ENCODE data around the gene WFIKKN1. TPM values are rescaled to one million over a fixed set of nuclear protein-coding genes. Genes with fewer than 3 reads are reported as not detected.

The WFIKKN1 gene
- total and polyA plus RNA-seq, 5 donors from 2014 or later: 0.22 TPM; not detected in 4

DNA sequence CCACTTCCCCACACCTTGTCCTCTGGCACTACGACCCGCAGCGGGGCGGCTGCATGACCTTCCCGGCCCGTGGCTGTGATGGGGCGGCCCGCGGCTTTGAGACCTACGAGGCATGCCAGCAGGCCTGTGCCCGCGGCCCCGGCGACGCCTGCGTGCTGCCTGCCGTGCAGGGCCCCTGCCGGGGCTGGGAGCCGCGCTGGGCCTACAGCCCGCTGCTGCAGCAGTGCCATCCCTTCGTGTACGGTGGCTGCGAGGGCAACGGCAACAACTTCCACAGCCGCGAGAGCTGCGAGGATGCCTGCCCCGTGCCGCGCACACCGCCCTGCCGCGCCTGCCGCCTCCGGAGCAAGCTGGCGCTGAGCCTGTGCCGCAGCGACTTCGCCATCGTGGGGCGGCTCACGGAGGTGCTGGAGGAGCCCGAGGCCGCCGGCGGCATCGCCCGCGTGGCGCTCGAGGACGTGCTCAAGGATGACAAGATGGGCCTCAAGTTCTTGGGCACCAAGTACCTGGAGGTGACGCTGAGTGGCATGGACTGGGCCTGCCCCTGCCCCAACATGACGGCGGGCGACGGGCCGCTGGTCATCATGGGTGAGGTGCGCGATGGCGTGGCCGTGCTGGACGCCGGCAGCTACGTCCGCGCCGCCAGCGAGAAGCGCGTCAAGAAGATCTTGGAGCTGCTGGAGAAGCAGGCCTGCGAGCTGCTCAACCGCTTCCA is 2.7 kb downstream of the WFIKKN1 start:
- Mint-ChIP-seq H3K4me3 (peak overlapping the region in 1 of 4 donors; percentile 7), H3K4me1 (peaks cover 0 to 12% (median 4%) of the 10 kb centered on the region in 4 donors), H3K27me3 (peaks cover 8% of the 10 kb centered on the region), H3K9me3 (peaks cover 0 to 3% (median 0%) of the 10 kb centered on the region in 7 donors), H3K27ac (no peak overlapping the region), H3K36me3 (no peaks in the 10 kb centered on the region)
- Histone ChIP-seq H3K4me3 (ENCODE audit: low read depth, low read length) (no peak overlapping the region), H3K27ac (ENCODE audit: insufficient read depth, low read length, poor library complexity, severe bottlenecking) (no peak overlapping the region), H3K27me3 (ENCODE audit: control insufficient read depth, insufficient read depth, low read length) (no peaks in the 10 kb centered on the region), H3K9me3 (ENCODE audit: control insufficient read depth in 2 of 2, low read length in 2 of 2) (peaks cover 0 to 4% of the 10 kb centered on the region in 2 experiments), H3K36me3 (ENCODE audit: control insufficient read depth, insufficient read depth, low read length) (no peaks in the 10 kb centered on the region), H3K4me1 (ENCODE audit: control insufficient read depth, insufficient read depth, low read length, poor library complexity, severe bottlenecking) (peaks cover 21% of the 10 kb centered on the region)
- no peak for DNase-seq
- no peak for ATAC-seq (ENCODE audit: low read depth in 2 of 2)

DNA sequence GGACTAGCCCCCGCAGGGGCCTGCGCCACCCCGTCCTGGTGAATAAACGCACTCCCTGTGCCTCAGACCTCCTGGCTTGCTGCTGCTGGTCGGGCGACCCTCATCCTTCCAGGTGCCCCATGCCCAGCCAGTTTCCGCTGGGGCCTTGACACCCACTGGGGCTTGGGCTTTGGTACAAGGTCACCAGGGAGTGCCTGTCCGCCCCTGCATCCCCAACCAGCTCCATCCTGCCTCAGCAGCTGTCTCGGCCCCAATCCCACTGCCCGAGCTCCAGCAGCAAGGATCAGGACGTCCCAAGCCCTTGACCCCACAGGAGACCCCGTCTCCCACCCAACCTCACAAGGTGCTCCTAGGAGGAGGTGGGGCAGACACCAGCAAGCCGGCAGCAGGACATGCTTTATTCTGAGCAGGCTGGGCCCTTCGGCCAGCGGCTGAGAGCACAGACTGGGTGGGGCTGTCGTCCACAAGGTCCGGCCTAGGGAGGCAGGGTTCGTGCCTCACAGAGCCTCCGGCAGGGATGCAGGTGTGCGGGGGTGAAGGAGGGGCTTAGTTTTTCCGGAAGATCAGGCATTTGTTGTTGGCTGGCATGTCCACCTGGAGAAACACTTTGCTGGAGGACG is 3.4 kb downstream of the WFIKKN1 start:
- Histone ChIP-seq H3K9me3 (ENCODE audit: control insufficient read depth in 2 of 2, low read length in 2 of 2) (peaks cover 0 to 4% of the 10 kb centered on the region in 2 experiments), H3K36me3 (ENCODE audit: control insufficient read depth, insufficient read depth, low read length) (no peaks in the 10 kb centered on the region), H3K27me3 (ENCODE audit: control insufficient read depth, insufficient read depth, low read length) (no peaks in the 10 kb centered on the region), H3K27ac (ENCODE audit: insufficient read depth, low read length, poor library complexity, severe bottlenecking) (no peak overlapping the region), H3K4me3 (ENCODE audit: low read depth, low read length) (no peak overlapping the region), H3K4me1 (ENCODE audit: control insufficient read depth, insufficient read depth, low read length, poor library complexity, severe bottlenecking) (peaks cover 21% of the 10 kb centered on the region)
- Mint-ChIP-seq H3K36me3 (no peaks in the 10 kb centered on the region), H3K4me1 (peaks cover 0 to 12% (median 4%) of the 10 kb centered on the region in 4 donors), H3K9me3 (peaks cover 0 to 3% (median 0%) of the 10 kb centered on the region in 7 donors), H3K27ac (no peak overlapping the region), H3K4me3 (peak overlapping the region; percentile 56 to 95 (median 74)), H3K27me3 (peaks cover 8% of the 10 kb centered on the region)
- ATAC-seq (ENCODE audit: low read depth in 2 of 2) (no peak), DNase-seq (no peak)

GRCh38 chr16:634996-635395 is 4.2 kb downstream of the WFIKKN1 start:
- H3K4me1 Mint-ChIP-seq: peaks cover 0 to 12% (median 4%) of the 10 kb centered on the region in 4 donors
- H3K27ac Mint-ChIP-seq: no peak overlapping the region
- H3K4me3 Mint-ChIP-seq: peak overlapping the region; percentile 47 to 95 (median 72)
- Histone ChIP-seq H3K27ac (ENCODE audit: insufficient read depth, low read length, poor library complexity, severe bottlenecking) (no peak overlapping the region), H3K9me3 (ENCODE audit: control insufficient read depth in 2 of 2, low read length in 2 of 2) (peaks cover 0 to 4% of the 10 kb centered on the region in 2 experiments), H3K4me3 (ENCODE audit: low read depth, low read length) (no peak overlapping the region), H3K36me3 (ENCODE audit: control insufficient read depth, insufficient read depth, low read length) (no peaks in the 10 kb centered on the region), H3K4me1 (ENCODE audit: control insufficient read depth, insufficient read depth, low read length, poor library complexity, severe bottlenecking) (peaks cover 21% of the 10 kb centered on the region), H3K27me3 (ENCODE audit: control insufficient read depth, insufficient read depth, low read length) (no peaks in the 10 kb centered on the region)
- ATAC-seq (ENCODE audit: low read depth in 2 of 2): no peak
- peaks cover 8% of the 10 kb centered on the region for H3K27me3 Mint-ChIP-seq
- H3K9me3 Mint-ChIP-seq: peaks cover 0 to 3% (median 0%) of the 10 kb centered on the region in 7 donors
- DNase-seq: no peak
- no peaks in the 10 kb centered on the region for H3K36me3 Mint-ChIP-seq

DNA sequence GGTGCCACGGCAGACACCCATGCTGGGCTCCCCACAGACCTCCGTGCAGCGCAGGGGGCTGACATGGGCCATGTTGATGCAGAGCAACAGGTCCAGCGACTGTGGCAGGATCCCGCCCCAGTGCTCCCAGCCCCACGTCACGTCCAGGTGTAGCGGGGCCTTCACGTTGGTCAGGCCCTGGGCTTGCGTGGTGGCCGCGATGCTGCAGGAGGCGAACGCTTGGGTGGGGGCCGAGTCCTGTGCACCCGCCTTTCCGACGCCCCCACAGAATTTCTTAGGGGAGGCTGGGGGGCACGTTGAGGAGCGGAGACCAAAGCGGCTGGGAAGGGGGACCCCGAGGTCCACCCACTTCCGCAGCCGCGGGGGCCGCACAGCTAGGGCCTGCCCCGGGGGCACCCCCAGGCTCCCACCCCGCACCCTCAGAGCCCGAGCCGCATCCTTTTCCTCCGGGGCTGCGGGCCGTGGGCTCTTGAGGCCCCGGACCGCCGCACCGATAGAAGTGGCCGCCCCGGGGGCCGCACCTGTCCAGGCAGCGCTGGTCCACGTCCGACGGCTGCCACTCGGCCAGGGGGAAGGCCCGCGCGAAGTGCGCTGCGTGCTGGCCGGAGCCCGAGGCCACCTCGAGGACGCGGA is 4.9 kb downstream of the WFIKKN1 start:
- H3K27ac Mint-ChIP-seq: no peak overlapping the region
- no peak for ATAC-seq (ENCODE audit: low read depth in 2 of 2)

GRCh38 chr16:636206-637080 is 5.7 kb downstream of the WFIKKN1 start, which contains the start of gene METTL26:
TSS of gene METTL26 (minus strand) at chr16:636305. CDS start at chr16:636290, 15 bp downstream.
- H3K4me3 Mint-ChIP-seq: peak within 1 kb of the TSS; percentile 97 to 100 (median 98)
- no peaks in the 10 kb centered on the region for H3K27me3 ChIP-seq (ENCODE audit: control insufficient read depth, insufficient read depth, low read length)
- H3K36me3 Mint-ChIP-seq: no peaks in the 10 kb centered on the region
- H3K4me1 ChIP-seq (ENCODE audit: control insufficient read depth, insufficient read depth, low read length, poor library complexity, severe bottlenecking): peaks cover 24% of the 10 kb centered on the region
- peak; percentile 88 to 89 for ATAC-seq (ENCODE audit: low read depth in 2 of 2)
- peak; percentile 90 to 96 (median 93) for DNase-seq
- peaks cover 8% of the 10 kb centered on the region for H3K27me3 Mint-ChIP-seq
- H3K9me3 Mint-ChIP-seq: peaks cover 0 to 3% (median 0%) of the 10 kb centered on the region in 7 donors
- H3K4me1 Mint-ChIP-seq: peaks cover 0 to 12% (median 4%) of the 10 kb centered on the region in 4 donors
- H3K9me3 ChIP-seq (ENCODE audit: control insufficient read depth in 2 of 2, low read length in 2 of 2): peaks cover 0 to 4% of the 10 kb centered on the region in 2 experiments
- H3K27ac ChIP-seq (ENCODE audit: insufficient read depth, low read length, poor library complexity, severe bottlenecking): peak within 1 kb of the TSS; percentile 82
- H3K4me3 ChIP-seq (ENCODE audit: low read depth, low read length): peak within 1 kb of the TSS; percentile 78
- no peaks in the 10 kb centered on the region for H3K36me3 ChIP-seq (ENCODE audit: control insufficient read depth, insufficient read depth, low read length)
- H3K27ac Mint-ChIP-seq: peak within 1 kb of the TSS; percentile 96 to 99 (median 98)

More for the DNA sequence above, 4.9 kb downstream of the WFIKKN1 start:
- peaks cover 0 to 12% (median 4%) of the 10 kb centered on the region in 4 donors for H3K4me1 Mint-ChIP-seq
- H3K4me1 ChIP-seq (ENCODE audit: control insufficient read depth, insufficient read depth, low read length, poor library complexity, severe bottlenecking): peaks cover 21% of the 10 kb centered on the region
- H3K4me3 Mint-ChIP-seq: peak overlapping the region; percentile 97 to 100 (median 98)
- H3K9me3 Mint-ChIP-seq: peaks cover 0 to 3% (median 0%) of the 10 kb centered on the region in 7 donors
- no peaks in the 10 kb centered on the region for H3K36me3 ChIP-seq (ENCODE audit: control insufficient read depth, insufficient read depth, low read length)
- peaks cover 0 to 4% of the 10 kb centered on the region in 2 experiments for H3K9me3 ChIP-seq (ENCODE audit: control insufficient read depth in 2 of 2, low read length in 2 of 2)
- H3K4me3 ChIP-seq (ENCODE audit: low read depth, low read length): peak overlapping the region; percentile 78
- H3K27ac ChIP-seq (ENCODE audit: insufficient read depth, low read length, poor library complexity, severe bottlenecking): no peak overlapping the region
- no peaks in the 10 kb centered on the region for H3K36me3 Mint-ChIP-seq
- DNase-seq: no peak
- H3K27me3 Mint-ChIP-seq: peaks cover 8% of the 10 kb centered on the region
- H3K27me3 ChIP-seq (ENCODE audit: control insufficient read depth, insufficient read depth, low read length): no peaks in the 10 kb centered on the region

GRCh38 chr16:637081-638018 is 6.6 kb downstream of the WFIKKN1 start:
- peaks cover 8% of the 10 kb centered on the region for H3K27me3 Mint-ChIP-seq
- Histone ChIP-seq H3K27ac (ENCODE audit: insufficient read depth, low read length, poor library complexity, severe bottlenecking) (peak overlapping the region; percentile 82), H3K4me3 (ENCODE audit: low read depth, low read length) (no peak overlapping the region), H3K27me3 (ENCODE audit: control insufficient read depth, insufficient read depth, low read length) (no peaks in the 10 kb centered on the region), H3K9me3 (ENCODE audit: control insufficient read depth in 2 of 2, low read length in 2 of 2) (peaks cover 0 to 4% of the 10 kb centered on the region in 2 experiments), H3K36me3 (ENCODE audit: control insufficient read depth, insufficient read depth, low read length) (no peaks in the 10 kb centered on the region), H3K4me1 (ENCODE audit: control insufficient read depth, insufficient read depth, low read length, poor library complexity, severe bottlenecking) (peaks cover 30% of the 10 kb centered on the region)
- H3K9me3 Mint-ChIP-seq: peaks cover 0 to 3% (median 0%) of the 10 kb centered on the region in 7 donors
- H3K4me3 Mint-ChIP-seq: peak overlapping the region; percentile 97 to 100 (median 98)
- no peaks in the 10 kb centered on the region for H3K36me3 Mint-ChIP-seq
- DNase-seq: peak in 2 of 3 donors; percentile 81 to 87
- peaks cover 0 to 12% (median 4%) of the 10 kb centered on the region in 4 donors for H3K4me1 Mint-ChIP-seq
- ATAC-seq (ENCODE audit: low read depth in 2 of 2): peak; percentile 58 to 59
- peak overlapping the region in 2 of 3 donors; percentile 96 to 99 for H3K27ac Mint-ChIP-seq
